Hematopoietic multipotent progenitor cell (in vitro differentiated cells): Measurements from ENCODE around the gene RFC5. TPM values are rescaled to one million over a fixed set of nuclear protein-coding genes. Genes with fewer than 3 reads are reported as not detected.
"Not testable (repeated sequence)": the region's sequence is repeated elsewhere in the genome, so short reads cannot be mapped to it uniquely, and the experiment has no call there.

Experiments
- DNase-seq, 3 donors: peaks; one replicate each; pipeline ENCODE4 v3.0.0-alpha.2; 2011 to 2015; ENCODE audit warnings: low read depth in 2 of 3, low spot score in 2 of 3
- total RNA-seq: library from RNA; depleted of rRNA; stranded (reverse); fragments of >200 nt; gene quantifications from one replicate; pipeline ENCODE4 v1.2.3, GENCODE V29; 2012

Gene RFC5
- total RNA-seq, 1 donor, result 25.3 TPM

DNA sequence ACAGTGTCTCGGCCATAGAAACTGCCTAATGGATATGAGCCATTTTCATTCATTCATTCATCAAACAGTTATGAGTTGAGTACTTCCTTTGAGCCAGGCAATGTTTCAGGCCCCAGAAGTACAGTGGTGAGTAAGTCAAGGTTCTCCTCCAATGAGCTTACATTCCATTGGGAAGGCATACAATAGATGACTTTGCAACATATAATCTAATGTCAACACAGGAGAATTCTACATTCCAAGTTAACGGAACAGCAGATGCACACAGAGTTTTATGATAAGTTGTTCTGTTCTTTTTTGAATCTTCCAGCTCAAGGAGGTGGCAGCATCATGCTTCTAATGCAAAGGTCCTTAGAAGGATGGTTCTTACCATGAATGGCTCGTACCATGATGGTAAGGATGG is 3.2 kb upstream of the RFC5 start:
- DNase-seq, result no peak

DNA sequence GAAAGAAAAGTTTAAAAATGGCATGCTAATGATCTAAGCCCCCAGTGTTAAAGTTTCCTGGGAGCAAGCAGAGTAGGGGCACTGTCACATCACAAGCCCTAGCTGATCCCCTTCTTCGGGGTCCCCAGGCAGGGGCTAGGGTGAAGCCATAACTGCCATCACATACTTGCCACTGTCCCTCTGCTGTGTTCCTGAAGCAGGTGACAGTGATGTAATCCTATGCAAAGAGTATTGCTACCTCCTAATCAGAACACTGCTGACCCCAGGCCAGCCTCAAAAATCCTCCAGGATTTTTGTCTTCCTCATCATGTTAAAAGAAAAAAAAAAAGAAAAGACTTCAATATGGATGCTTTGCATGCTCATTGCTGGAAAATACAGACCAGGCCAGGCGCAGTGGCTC is 1.2 kb upstream of the RFC5 start:
- DNase-seq, result no peak

GRCh38 chr12:118015944-118016343 is 559 bp upstream of the RFC5 start:
- no peak for DNase-seq

GRCh38 chr12:118017926-118018325 is 1.4 kb downstream of the RFC5 start:
- DNase-seq, result no peak

GRCh38 chr12:118020036-118020435 is 3.5 kb downstream of the RFC5 start:
- DNase-seq, result no peak

- not testable (repeated sequence) for DNase-seq
Measured at GRCh38 chr12:118022097-118022727, 5.7 kb downstream of the RFC5 start.

DNA sequence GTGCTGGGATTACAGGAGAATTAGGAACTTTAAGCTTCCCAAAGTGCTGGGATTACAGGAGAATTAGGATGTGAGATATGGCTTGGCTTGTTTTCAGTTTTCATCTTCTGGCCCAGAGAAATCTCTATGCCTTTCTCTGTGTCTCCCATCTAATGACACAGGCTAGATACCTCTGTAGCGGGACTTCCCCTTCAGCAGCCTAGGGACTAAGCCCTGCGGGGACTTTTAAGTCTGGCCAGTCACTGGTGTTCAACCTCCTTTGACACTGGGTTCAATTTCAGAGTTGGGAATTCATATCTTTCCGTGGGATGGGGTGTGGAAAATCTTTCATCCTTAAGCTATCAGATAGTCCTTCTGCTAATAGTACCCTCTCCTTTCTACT is 6.2 kb downstream of the RFC5 start:
- no peak for DNase-seq

DNA sequence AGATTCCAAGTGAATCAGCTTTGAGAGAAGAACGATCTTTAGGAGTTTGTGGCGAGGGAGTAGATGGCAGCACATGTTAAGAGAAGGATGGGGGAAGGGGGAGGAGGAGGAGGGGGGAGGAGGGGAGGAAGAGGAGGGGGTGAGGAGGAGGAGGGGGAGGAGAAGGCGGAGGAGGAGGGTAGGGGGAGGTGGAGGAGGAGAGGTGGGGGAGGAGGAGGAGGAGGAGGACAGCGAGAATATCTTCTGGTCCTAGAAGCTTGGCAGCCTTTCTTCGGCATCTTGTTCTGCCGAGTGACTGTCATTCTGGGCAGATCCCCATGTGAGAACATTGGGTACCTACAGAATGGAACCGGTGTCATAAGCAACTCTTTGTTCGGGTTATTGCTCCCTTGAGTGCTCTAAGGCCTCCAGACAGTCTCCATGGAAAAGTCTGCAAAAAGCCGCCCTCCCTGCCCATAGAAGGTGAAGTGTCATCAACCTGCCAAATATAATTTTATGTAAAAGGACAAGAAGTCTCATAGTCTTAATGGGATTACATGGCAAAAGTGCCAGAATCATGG is 6.9 kb downstream of the RFC5 start:
- no peak for DNase-seq

- no peak for DNase-seq
Measured at GRCh38 chr12:118025168-118025567, 8.7 kb downstream of the RFC5 start.

DNA sequence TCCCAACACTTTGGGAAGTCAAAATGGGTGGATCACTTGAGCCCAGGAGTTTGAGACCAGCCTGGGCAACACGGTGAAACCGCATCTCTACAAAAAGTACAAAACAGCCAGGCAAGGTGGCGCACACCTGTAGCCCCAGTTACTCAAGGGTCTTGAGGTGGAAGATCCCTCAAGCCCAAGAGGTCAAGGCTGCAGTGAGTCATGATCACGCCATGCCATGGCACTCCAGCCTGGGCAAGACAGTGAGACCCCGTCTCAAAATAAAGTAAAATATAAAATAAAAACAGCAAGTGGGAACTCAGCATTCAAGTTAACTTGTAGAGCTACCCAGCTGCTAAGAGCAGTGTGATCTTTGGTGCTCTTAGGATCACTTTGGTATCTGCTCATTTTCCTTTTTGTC is 12.7 kb downstream of the RFC5 start:
- no peak for DNase-seq

DNA sequence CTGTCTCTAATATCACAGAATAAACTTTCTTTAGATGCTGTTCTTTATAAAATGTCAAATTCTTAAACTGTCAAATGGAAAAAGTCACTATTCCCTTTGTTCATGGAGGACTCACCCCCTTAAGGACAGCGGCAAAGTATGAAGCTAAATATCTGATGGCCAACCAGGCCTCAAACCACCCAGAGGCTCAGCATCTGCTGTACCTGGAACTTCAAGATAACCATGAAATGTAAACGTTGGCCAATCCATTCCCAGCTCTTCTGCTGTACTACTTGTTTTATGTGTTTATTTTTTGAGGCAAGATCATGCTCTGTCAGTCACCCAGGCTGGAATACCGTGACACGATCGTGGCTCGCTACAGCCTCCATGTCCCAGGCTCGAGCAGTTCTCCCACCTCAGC is 15.7 kb downstream of the RFC5 start:
- DNase-seq, result no peak

DNA sequence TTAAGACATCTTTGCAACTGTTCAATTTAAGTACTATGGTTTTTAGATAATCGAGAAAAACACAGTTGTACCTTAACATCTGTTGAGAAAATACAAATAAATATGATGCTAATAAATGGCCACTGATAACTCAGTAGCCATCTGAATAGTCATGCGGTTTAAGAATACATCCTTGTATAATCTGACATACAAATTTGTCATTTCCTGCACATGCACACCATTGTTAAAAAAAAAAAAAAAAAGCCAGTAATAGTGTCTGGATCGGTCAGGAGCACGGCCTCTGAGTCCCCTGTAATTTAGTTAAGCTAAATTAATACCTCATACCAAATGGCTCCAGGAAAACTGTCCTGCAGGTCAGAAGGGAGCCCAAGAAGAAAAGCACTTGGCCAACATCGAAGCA is 16.8 kb downstream of the RFC5 start:
- DNase-seq, result no peak

DNA sequence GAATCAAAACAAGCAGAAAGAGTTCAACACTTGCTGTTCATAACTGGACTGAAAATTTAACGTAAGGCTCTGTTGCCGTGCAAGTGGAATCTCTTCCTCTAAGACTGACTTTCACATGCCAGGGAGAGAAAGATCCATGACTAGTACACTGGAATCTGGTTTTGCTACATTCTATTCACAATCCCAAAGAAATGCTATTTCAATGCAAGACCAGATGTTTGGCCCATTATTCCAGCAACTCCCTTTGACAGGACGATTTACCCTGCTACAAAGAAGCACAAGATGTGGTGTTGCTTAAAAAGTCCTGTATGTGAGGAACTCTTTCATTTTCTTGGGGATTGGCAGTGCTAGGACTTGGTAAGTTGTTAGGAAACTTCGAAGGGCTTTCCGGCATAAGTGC is 17.4 kb downstream of the RFC5 start:
- DNase-seq, result no peak

GRCh38 chr12:118034429-118035189 is 18.1 kb downstream of the RFC5 start:
- DNase-seq, result no peak

GRCh38 chr12:118035190-118036041 is 18.9 kb downstream of the RFC5 start:
- no peak for DNase-seq

DNA sequence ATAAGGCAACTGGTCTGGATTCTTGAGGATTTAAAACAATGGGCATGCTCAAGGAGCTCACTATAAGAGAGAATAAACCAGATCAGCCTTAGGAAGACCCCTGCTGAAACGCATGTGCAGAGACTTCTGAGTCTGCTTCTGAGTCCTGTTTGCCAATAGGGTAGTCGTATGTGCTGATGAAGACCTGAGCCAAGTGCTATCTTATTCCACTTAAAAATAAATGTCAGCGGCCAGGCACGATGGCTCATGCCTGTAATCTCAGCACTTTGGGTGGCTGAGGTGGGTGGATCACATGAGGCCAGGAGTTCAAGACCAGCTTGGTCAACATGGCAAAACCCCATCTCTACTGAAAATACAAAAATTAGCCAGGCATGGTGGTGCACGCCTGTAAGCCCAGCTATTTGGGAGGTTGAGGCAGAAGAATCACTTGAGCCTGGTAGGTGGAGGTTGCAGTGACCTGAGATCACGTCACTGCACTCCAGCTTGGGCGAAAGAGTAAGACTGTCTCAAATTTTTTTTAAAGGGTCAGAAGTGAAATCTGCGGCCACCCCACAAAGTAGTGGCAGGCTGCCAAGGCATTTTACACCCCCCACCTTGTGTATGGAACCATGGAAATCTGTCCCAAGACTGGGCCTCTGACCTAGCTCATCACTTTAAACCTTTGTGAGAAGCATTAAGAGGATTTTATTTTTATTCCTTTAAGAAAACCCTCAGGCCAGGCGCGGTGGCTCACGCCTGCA is 20.3 kb downstream of the RFC5 start:
- no peak for DNase-seq

DNA sequence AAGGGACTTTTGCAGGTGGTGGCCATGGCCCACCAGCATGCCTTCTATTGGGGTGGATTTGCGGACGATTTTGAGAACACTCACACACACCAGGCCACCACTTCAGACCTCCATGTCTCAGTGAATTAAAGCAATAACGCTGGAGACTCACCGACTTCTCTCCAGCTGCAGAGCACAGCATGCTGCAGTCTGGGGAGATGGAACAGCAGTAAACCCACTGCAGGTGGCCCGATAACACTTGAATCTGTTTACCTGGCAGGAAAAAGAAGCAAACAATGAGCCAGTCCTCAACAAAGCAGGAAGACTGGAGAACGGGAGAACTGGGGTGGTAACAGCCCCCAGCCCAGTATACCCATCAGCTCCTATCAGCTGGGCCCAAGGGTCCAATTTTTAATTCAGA is 21.6 kb downstream of the RFC5 start:
- DNase-seq, result no peak

DNA sequence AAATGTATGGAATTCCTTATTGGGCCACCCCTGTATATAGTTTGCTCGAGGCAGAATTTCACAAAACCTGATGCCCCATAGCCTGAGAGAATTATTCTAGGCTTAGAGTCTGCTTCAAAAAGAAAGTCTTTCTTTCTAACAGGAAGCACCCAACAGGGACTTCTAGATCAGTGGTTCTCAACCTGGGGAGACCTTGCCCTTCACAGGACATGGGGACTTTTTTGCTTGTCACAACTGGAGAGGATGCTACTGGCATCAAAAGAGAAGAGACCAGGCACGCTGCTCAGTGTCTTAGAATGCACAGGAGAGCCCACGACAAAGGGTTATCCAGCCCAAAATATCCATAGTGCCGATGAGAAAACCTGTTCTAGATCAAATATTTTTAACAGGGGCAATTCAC is 25.6 kb downstream of the RFC5 start:
- no peak for DNase-seq

GRCh38 chr12:118044075-118044474 is 27.6 kb downstream of the RFC5 start:
- DNase-seq, result no peak

DNA sequence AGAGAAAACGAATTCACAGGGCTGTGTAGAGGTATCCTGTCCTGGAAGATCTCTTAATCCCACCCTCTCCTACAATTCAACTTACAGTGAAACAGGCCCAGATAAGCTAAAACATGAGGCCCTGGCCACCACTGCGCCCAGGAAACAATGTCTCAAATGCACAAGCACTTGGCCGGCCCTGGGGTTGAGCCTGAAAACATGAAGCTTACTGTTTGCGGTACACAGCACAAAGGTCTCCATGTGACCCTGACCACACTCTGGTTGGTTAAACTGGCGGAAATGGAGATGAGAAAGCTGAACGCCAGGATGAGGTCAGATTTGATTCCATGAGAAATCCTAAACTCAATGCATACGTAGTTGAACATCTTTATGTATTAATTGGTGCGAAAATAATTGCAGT is 28.1 kb downstream of the RFC5 start:
- DNase-seq, result no peak

- no peak for DNase-seq
Measured at GRCh38 chr12:118046430-118046829, 29.9 kb downstream of the RFC5 start.
